Testis (tissue), 3 donors: ENCODE data around the gene RAB7B. TPM values are rescaled to one million over a fixed set of nuclear protein-coding genes. Genes with fewer than 3 reads are reported as not detected.

ENCODE experiments used
- DNase-seq: peaks from one replicate; pipeline ENCODE4 v3.0.0-alpha.2; 2019
- H3K27ac ChIP-seq, 2 donors: fragments of 200-600 bp; sonication (generic); one replicate each; pipeline ENCODE4 v1.5.1; 2019
- H3K27me3 ChIP-seq: fragments of 200-600 bp; sonication (generic); one replicate; pipeline ENCODE4 v1.5.1; 2019
- H3K36me3 ChIP-seq: fragments of 200-600 bp; sonication (generic); one replicate; pipeline ENCODE4 v1.5.1; 2017; ENCODE audit warnings: low read depth; ENCODE audit errors: missing control alignments
- H3K4me1 ChIP-seq: fragments of 200-600 bp; sonication (generic); one replicate; pipeline ENCODE4 v1.5.1; 2019
- H3K4me3 ChIP-seq, 2 donors: fragments of 200-600 bp; sonication (generic); one replicate each; pipeline ENCODE4 v1.5.1; 2017 to 2019
- H3K9me3 ChIP-seq: fragments of 200-600 bp; sonication (generic); one replicate; pipeline ENCODE4 v1.5.1; 2017
- POLR2A ChIP-seq: fragments of 450-650 bp; IDR thresholded peaks from one replicate; pipeline ENCODE4 v1.6.1; 2017; ENCODE audit warnings: antibody characterized with exemption, mild to moderate bottlenecking, moderate library complexity
- WGBS, 2 donors: methylation state at CpG; one replicate each; pipeline ENCODE4 v1.1.5; 2018; 5-methylcytosine and 5-hydroxymethylcytosine counted together
- intact Hi-C: fragments of 100-400 bp; cut with DNase I; formaldehyde crosslinking; loops from one replicate; pipeline ENCODE4 v1.15.1; 2023; ENCODE audit warnings: low total_unique reads
- polyA plus RNA-seq: library from polyadenylated mRNA; stranded (reverse); fragments of 350-450 nt; fragmentation: Illumina TruSeq; extraction: RNeasy Lipid Tissue Mini Kit (QIAGEN cat#74804); gene quantifications from one replicate; pipeline ENCODE4 v1.2.3, GENCODE V29; 2014; ENCODE audit warnings: low read depth, low replicate concordance; ENCODE audit not compliant: insufficient read depth
- total RNA-seq, 2 donors: library from RNA; depleted of rRNA; stranded (reverse); fragments of >200 nt; gene quantifications; one replicate each; pipeline ENCODE4 v1.2.3, GENCODE V29; 2016
- TF ChIP-seq, protein P1 (sequence below), 3 experiments: fragments of 450-650 bp in 2 of 3; fragments of 200-600 bp in 1 of 3; sonication (generic) in 1 of 3; IDR thresholded peaks; one replicate each; pipeline ENCODE4 v1.5.1; 2016 to 2019; ENCODE audit warnings: antibody characterized with exemption in 3 of 3, mild to moderate bottlenecking in 2 of 3, moderate library complexity in 1 of 3

The RAB7B gene
- total and polyA plus RNA-seq, 3 donors from 2014 or later = 1.7 to 8.4 (median 6.2) TPM

DNA sequence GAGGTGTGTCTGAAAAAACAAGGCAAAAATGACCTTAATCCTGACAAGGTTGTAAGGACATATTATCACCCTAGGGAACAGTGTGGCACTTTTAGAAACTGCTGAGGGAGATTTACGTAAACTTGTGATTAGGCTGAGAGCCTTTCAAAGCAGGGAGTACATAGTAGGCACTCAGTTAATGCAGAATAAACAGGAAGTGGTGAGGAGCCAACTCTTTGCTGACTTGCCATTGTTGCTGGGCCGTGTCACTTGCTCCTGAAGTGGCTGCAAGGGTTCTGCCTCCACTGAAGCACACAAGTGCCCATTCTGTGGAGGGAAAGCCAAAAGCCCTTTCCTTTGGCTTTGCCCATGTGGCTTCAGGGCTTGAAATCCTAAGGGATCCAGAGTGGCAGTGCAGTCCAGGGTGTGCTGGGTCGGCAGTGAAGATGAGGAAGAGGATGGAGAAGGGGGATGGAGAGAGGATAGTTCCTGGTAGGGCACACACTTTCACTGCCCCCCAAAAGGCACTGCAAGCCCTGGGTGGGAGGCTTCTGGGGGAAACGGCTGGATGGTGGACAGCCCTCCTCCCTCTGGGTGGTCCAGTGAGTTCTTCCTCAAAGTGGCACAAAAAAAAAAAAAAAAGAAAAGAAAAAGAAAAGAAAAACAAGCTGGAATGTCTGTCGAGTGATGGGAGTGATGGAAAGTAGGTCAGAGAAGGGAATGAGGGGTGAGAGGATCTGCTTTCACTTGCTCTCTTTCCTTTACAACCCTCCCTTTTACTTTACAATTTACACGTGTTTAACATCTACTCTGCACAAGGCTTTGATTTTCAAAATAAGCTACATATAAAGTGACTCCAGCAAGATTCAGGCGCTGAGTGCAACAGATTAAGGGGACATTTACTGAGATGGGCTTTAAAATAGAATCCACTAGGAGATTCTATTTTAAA is 36.1 kb upstream of the RAB7B start:
- 47 to 60% methylated on average over 7 of the region's 7 CpGs for WGBS, 2 donors

DNA sequence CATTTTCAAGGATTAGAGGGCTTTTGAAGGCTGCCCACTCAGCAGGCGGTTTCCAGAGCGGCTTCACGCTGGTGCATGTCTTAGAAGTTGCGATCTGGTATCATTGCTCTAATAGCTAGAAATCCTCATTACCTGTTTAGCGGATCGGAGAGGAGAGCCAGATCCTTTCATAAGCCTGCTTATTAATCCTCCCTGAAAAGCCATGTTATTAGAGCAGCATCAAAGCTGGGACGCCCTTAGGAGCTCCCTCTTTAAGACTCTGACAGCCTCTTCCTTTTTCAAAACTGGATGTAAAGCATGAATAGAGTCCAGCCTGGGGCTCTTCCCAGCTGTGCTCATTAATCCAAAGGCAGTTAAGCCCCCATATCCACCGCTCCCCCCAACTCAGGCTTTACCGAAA is 34.4 kb upstream of the RAB7B start:
- TF ChIP-seq POLR2A = no peak
- Histone ChIP-seq H3K9me3 (no peaks in the 10 kb centered on the region), H3K36me3 (no peaks in the 10 kb centered on the region), H3K27ac (no peak overlapping the region), H3K4me3 (no peak overlapping the region), H3K27me3 (no peaks in the 10 kb centered on the region), H3K4me1 (no peaks in the 10 kb centered on the region)
- no peak for DNase-seq
- 80 to 88% methylated on average over 9 of the region's 9 CpGs for WGBS, 2 donors
- intact Hi-C loops = no loop called here

More for the DNA sequence above, 36.1 kb upstream of the RAB7B start:
- Histone ChIP-seq H3K9me3 (no peaks in the 10 kb centered on the region), H3K27ac (no peak overlapping the region), H3K4me3 (no peak overlapping the region), H3K4me1 (no peaks in the 10 kb centered on the region), H3K27me3 (no peaks in the 10 kb centered on the region), H3K36me3 (no peaks in the 10 kb centered on the region)
- intact Hi-C loops = no loop called here
- DNase-seq = no peak
- no peak for TF ChIP-seq POLR2A
- TF ChIP-seq, protein P1, sequence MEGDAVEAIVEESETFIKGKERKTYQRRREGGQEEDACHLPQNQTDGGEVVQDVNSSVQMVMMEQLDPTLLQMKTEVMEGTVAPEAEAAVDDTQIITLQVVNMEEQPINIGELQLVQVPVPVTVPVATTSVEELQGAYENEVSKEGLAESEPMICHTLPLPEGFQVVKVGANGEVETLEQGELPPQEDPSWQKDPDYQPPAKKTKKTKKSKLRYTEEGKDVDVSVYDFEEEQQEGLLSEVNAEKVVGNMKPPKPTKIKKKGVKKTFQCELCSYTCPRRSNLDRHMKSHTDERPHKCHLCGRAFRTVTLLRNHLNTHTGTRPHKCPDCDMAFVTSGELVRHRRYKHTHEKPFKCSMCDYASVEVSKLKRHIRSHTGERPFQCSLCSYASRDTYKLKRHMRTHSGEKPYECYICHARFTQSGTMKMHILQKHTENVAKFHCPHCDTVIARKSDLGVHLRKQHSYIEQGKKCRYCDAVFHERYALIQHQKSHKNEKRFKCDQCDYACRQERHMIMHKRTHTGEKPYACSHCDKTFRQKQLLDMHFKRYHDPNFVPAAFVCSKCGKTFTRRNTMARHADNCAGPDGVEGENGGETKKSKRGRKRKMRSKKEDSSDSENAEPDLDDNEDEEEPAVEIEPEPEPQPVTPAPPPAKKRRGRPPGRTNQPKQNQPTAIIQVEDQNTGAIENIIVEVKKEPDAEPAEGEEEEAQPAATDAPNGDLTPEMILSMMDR (IDR thresholded peaks at IDR 0.05) = no peak

DNA sequence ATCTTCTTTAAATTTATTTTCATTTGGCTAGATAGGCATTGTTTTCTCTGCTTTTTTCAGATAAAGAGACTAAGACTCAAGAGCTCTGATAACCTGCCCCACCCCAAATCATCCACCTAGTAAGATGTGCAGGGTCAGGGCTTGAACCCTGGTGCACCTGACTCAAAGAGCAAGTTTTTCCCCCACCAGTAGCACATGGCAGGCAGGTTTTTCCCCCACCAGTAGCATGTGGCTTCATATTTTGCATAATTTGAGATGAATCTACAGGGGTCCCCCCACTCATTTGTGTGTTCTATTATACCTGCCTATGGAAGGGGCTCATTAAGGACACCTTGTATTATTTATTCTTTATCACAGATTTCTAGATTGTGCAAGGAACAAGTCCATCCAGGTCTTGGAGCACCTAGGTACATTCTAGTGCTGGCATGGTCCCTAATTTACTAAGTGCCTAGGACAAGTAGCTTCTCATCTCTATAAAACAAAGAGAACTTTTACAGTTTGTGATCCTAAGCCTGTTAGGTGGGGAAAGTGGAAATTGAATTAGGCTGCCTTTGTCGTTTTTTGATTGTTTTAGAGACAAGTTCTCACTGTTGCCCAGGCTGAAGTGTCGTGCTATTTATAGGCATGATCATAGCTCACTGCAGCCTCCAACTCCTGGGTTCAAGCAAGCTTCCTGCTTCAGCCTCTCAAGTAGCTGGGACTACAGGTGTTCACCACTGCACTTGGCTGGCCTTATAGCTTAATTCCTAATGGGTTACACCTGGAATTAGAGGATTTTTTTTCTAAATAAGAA is 33.7 kb upstream of the RAB7B start:
- WGBS, 2 donors = 25 to 39% methylated on average over 2 of the region's 2 CpGs
- intact Hi-C loops = no loop called here
- peaks cover 5% of the 10 kb centered on the region for H3K4me1 ChIP-seq
- no peak overlapping the region for H3K27ac ChIP-seq
- H3K9me3 ChIP-seq = no peaks in the 10 kb centered on the region
- H3K4me3 ChIP-seq = no peak overlapping the region
- no peaks in the 10 kb centered on the region for H3K36me3 ChIP-seq
- no peak for DNase-seq
- TF ChIP-seq, protein P1 (IDR thresholded peaks at IDR 0.05) = no peak
- no peak for TF ChIP-seq POLR2A
- no peaks in the 10 kb centered on the region for H3K27me3 ChIP-seq

DNA sequence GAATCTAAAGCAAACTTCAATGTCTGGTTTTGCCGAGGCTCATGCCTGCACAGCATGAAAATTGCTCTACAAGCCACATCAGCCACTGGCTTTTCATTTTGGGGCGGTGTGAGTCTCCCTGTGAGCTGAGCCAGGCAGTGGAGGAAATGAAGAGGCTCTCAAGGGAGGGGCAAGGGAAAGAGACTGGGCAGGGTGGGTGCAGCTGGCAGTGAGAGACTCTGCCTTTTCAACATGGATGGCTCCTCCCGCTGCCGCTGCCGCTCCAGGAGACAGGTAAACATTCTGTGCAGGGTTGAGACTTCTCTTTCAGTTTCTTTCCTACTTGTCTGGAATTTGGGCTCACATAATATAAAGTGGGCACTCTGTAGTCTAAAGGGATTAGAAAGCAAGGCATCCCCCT is 31.8 kb upstream of the RAB7B start:
- no peak for DNase-seq
- no peak overlapping the region for H3K27ac ChIP-seq
- no peaks in the 10 kb centered on the region for H3K9me3 ChIP-seq
- no peaks in the 10 kb centered on the region for H3K36me3 ChIP-seq
- intact Hi-C loops = no loop called here
- 73 to 80% methylated on average over 4 to 5 of the region's 5 CpGs for WGBS, 2 donors
- peaks cover 10% of the 10 kb centered on the region for H3K4me1 ChIP-seq
- TF ChIP-seq POLR2A = no peak
- TF ChIP-seq, protein P1 (IDR thresholded peaks at IDR 0.05) = no peak
- no peak overlapping the region for H3K4me3 ChIP-seq
- no peaks in the 10 kb centered on the region for H3K27me3 ChIP-seq
